WTC11 (cell line): ENCODE results near the gene NPAS1. TPM values are rescaled to one million over a fixed set of nuclear protein-coding genes. Genes with fewer than 3 reads are reported as not detected.

Source experiments
- ATAC-seq: fragments of 200-7000 bp; cut with Tn5 transposase; 2 replicates; pipeline ENCODE4 v1.10.0; 2021; ENCODE audit warnings: mild to moderate bottlenecking, moderate library complexity
- CTCF ChIA-PET: fragments of 300-600 bp; sonication (Branson Sonifier 250); formaldehyde crosslinking; loops from one replicate; lab custom pipeline; 2021; ENCODE audit warnings: antibody characterized with exemption; lab: Charles Lee
- POLR2A ChIA-PET: fragments of 350-600 bp; sonication (Branson Sonifier 250); formaldehyde crosslinking; loops from one replicate; lab custom pipeline; 2021; ENCODE audit warnings: antibody characterized with exemption; lab: Charles Lee
- DNase-seq: peaks from one replicate; pipeline ENCODE4 v3.0.0; 2021; ENCODE audit warnings: low spot score
- H3K27ac Mint-ChIP-seq: 2 replicates; pipeline ENCODE4 v1.8.0; 2021; ENCODE audit warnings: mixed read lengths
- H3K27me3 Mint-ChIP-seq: 2 replicates; pipeline ENCODE4 v1.8.0; 2021; ENCODE audit warnings: low read depth, mild to moderate bottlenecking, moderate library complexity, mixed read lengths
- H3K36me3 Mint-ChIP-seq: 2 replicates; pipeline ENCODE4 v1.8.0; 2021; ENCODE audit warnings: mixed read lengths
- H3K4me1 Mint-ChIP-seq: 2 replicates; pipeline ENCODE4 v1.8.0; 2022; ENCODE audit warnings: mixed read lengths
- H3K4me3 Mint-ChIP-seq: 2 replicates; pipeline ENCODE4 v1.8.0; 2021; ENCODE audit warnings: mild to moderate bottlenecking, moderate library complexity, mixed read lengths
- H3K9me3 Mint-ChIP-seq: 2 replicates; pipeline ENCODE4 v1.8.0; 2021; ENCODE audit warnings: mixed read lengths
- CREB1 ChIP-seq: sonication (generic); formaldehyde crosslinking; IDR thresholded peaks from 2 replicates; pipeline ENCODE4 v1.8.0; 2023; ENCODE audit warnings: mild to moderate bottlenecking, missing genetic modification reagents
- FOXJ3 ChIP-seq: sonication (generic); formaldehyde crosslinking; IDR thresholded peaks from 2 replicates; pipeline ENCODE4 v1.9.0; 2021; ENCODE audit warnings: missing genetic modification reagents, mild to moderate bottlenecking, borderline replicate concordance
- GRHL2 ChIP-seq: fragments of 250-450 bp; sonication (Bioruptor Pico); IDR thresholded peaks from 2 replicates; pipeline ENCODE4 v1.8.0; 2022; ENCODE audit warnings: mild to moderate bottlenecking, moderate library complexity; ENCODE audit not compliant: insufficient replicate concordance, severe bottlenecking
- GTF2I ChIP-seq: fragments of 250-450 bp; sonication (Bioruptor Pico); conservative IDR thresholded peaks from 2 replicates; pipeline ENCODE4 v1.4.0; 2021; ENCODE audit warnings: mild to moderate bottlenecking
- JUN ChIP-seq: sonication (generic); formaldehyde crosslinking; IDR thresholded peaks from 2 replicates; pipeline ENCODE4 v1.8.0; 2023; ENCODE audit warnings: mild to moderate bottlenecking, missing genetic modification reagents
- NFE2L1 ChIP-seq: sonication (generic); formaldehyde crosslinking; IDR thresholded peaks from 2 replicates; pipeline ENCODE4 v1.8.1; 2023; ENCODE audit warnings: missing genetic modification reagents
- OVOL2 ChIP-seq: fragments of 250-450 bp; sonication (Bioruptor Pico); IDR thresholded peaks from 2 replicates; pipeline ENCODE4 v1.9.0; 2021; ENCODE audit warnings: mild to moderate bottlenecking, borderline replicate concordance
- PRRX2 ChIP-seq: fragments of 250-450 bp; sonication (Bioruptor Pico); IDR thresholded peaks from 2 replicates; pipeline ENCODE4 v1.8.0; 2021; ENCODE audit warnings: mild to moderate bottlenecking
- ZNF121 ChIP-seq: sonication (generic); formaldehyde crosslinking; IDR thresholded peaks from 2 replicates; pipeline ENCODE4 v1.8.0; 2023; ENCODE audit warnings: missing genetic modification reagents
- ZNF219 ChIP-seq: sonication (generic); formaldehyde crosslinking; IDR thresholded peaks from 2 replicates; pipeline ENCODE4 v1.8.0; 2023; ENCODE audit warnings: missing genetic modification reagents, mild to moderate bottlenecking, borderline replicate concordance
- ZNF396 ChIP-seq: fragments of 250-450 bp; sonication (Bioruptor Pico); IDR thresholded peaks from 2 replicates; pipeline ENCODE4 v1.8.0; 2021; ENCODE audit warnings: mild to moderate bottlenecking, moderate library complexity, borderline replicate concordance
- ZNF423 ChIP-seq: fragments of 250-450 bp; sonication (Bioruptor Pico); IDR thresholded peaks from 2 replicates; pipeline ENCODE4 v2.1.2; 2022; ENCODE audit warnings: mild to moderate bottlenecking, moderate library complexity
- total RNA-seq: library from RNA; stranded (reverse); gene quantifications from 3 replicates; pipeline ENCODE4 v1.2.3, GENCODE V29; 2021
- TF ChIP-seq, protein P1 (sequence below): sonication (generic); formaldehyde crosslinking; IDR thresholded peaks from 2 replicates; pipeline ENCODE4 v1.8.1; 2023; ENCODE audit warnings: mild to moderate bottlenecking, missing genetic modification reagents, borderline replicate concordance
- TF ChIP-seq, protein P2 (sequence below): sonication (generic); formaldehyde crosslinking; conservative IDR thresholded peaks from 2 replicates; pipeline ENCODE4 v1.8.1; 2023; ENCODE audit warnings: mild to moderate bottlenecking, low read depth, missing genetic modification reagents, moderate library complexity
- TF ChIP-seq, protein P3 (sequence below): sonication (generic); formaldehyde crosslinking; IDR thresholded peaks from 2 replicates; pipeline ENCODE4 v1.8.1; 2023; ENCODE audit warnings: mild to moderate bottlenecking, missing genetic modification reagents
- TF ChIP-seq, protein P4 (sequence below): sonication (generic); formaldehyde crosslinking; IDR thresholded peaks from 2 replicates; pipeline ENCODE4 v1.8.1; 2022; ENCODE audit warnings: missing genetic modification reagents, borderline replicate concordance

Gene NPAS1
- total RNA-seq, 1 experiment from 2014 or later, result 6.8 TPM

DNA sequence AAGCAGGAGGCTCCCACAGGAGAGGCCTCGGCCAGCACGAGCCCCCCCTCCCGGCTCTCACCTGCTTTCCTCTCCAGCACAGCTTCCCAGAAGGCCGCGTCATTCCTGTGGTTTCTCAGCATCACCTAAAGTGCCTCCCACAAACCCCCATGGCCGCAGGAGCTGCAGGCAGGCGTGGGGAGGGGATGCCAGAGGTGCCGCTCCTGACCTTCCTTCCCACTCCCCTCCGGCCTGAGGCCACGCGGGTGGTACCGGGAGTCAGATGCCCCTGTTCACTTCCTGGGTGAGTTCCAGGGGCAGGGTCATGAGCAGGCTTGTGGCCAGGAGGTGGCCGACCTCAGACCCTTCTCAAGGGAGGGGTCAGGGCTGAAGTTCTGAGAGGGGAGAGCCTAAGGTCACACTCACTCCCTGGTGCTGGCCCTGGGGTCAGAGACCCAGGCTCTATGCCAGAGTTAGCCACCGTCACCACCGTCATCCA is 14.4 kb upstream of the NPAS1 start:
- CTCF ChIA-PET, result interaction anchor here (5.7 kb wide), 1 partner anchor 14 kb away, joined by 35 read pairs; no protein-coding TSS in a partner anchor
- TF ChIP-seq ZNF396 (CRISPR knock-in tag) (no peak), ZNF423 (CRISPR knock-in tag) (no peak), PRRX2 (CRISPR knock-in tag) (no peak), NFE2L1 (CRISPR knock-in tag) (no peak), OVOL2 (CRISPR knock-in tag) (no peak), ZNF121 (CRISPR knock-in tag) (no peak), FOXJ3 (CRISPR knock-in tag) (no peak), ZNF219 (CRISPR knock-in tag) (no peak), GRHL2 (CRISPR knock-in tag) (no peak), JUN (CRISPR knock-in tag) (no peak)
- TF ChIP-seq, protein P1, sequence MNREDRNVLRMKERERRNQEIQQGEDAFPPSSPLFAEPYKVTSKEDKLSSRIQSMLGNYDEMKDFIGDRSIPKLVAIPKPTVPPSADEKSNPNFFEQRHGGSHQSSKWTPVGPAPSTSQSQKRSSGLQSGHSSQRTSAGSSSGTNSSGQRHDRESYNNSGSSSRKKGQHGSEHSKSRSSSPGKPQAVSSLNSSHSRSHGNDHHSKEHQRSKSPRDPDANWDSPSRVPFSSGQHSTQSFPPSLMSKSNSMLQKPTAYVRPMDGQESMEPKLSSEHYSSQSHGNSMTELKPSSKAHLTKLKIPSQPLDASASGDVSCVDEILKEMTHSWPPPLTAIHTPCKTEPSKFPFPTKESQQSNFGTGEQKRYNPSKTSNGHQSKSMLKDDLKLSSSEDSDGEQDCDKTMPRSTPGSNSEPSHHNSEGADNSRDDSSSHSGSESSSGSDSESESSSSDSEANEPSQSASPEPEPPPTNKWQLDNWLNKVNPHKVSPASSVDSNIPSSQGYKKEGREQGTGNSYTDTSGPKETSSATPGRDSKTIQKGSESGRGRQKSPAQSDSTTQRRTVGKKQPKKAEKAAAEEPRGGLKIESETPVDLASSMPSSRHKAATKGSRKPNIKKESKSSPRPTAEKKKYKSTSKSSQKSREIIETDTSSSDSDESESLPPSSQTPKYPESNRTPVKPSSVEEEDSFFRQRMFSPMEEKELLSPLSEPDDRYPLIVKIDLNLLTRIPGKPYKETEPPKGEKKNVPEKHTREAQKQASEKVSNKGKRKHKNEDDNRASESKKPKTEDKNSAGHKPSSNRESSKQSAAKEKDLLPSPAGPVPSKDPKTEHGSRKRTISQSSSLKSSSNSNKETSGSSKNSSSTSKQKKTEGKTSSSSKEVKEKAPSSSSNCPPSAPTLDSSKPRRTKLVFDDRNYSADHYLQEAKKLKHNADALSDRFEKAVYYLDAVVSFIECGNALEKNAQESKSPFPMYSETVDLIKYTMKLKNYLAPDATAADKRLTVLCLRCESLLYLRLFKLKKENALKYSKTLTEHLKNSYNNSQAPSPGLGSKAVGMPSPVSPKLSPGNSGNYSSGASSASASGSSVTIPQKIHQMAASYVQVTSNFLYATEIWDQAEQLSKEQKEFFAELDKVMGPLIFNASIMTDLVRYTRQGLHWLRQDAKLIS (CRISPR knock-in tag), result no peak
- TF ChIP-seq, protein P2, sequence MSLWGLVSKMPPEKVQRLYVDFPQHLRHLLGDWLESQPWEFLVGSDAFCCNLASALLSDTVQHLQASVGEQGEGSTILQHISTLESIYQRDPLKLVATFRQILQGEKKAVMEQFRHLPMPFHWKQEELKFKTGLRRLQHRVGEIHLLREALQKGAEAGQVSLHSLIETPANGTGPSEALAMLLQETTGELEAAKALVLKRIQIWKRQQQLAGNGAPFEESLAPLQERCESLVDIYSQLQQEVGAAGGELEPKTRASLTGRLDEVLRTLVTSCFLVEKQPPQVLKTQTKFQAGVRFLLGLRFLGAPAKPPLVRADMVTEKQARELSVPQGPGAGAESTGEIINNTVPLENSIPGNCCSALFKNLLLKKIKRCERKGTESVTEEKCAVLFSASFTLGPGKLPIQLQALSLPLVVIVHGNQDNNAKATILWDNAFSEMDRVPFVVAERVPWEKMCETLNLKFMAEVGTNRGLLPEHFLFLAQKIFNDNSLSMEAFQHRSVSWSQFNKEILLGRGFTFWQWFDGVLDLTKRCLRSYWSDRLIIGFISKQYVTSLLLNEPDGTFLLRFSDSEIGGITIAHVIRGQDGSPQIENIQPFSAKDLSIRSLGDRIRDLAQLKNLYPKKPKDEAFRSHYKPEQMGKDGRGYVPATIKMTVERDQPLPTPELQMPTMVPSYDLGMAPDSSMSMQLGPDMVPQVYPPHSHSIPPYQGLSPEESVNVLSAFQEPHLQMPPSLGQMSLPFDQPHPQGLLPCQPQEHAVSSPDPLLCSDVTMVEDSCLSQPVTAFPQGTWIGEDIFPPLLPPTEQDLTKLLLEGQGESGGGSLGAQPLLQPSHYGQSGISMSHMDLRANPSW (CRISPR knock-in tag), result no peak
- TF ChIP-seq, protein P3, sequence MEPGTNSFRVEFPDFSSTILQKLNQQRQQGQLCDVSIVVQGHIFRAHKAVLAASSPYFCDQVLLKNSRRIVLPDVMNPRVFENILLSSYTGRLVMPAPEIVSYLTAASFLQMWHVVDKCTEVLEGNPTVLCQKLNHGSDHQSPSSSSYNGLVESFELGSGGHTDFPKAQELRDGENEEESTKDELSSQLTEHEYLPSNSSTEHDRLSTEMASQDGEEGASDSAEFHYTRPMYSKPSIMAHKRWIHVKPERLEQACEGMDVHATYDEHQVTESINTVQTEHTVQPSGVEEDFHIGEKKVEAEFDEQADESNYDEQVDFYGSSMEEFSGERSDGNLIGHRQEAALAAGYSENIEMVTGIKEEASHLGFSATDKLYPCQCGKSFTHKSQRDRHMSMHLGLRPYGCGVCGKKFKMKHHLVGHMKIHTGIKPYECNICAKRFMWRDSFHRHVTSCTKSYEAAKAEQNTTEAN, result no peak
- no peak overlapping the region for H3K27ac Mint-ChIP-seq
- POLR2A ChIA-PET, result no interaction called here
- ATAC-seq (no peak; the same call in 1 of the 2 replicates), DNase-seq (no peak)
- H3K4me1 Mint-ChIP-seq, result peaks cover 21% of the 10 kb centered on the region
- H3K27me3 Mint-ChIP-seq, result peaks cover 7% of the 10 kb centered on the region
- peaks cover 15% of the 10 kb centered on the region for H3K36me3 Mint-ChIP-seq
- no peak overlapping the region for H3K4me3 Mint-ChIP-seq
- H3K9me3 Mint-ChIP-seq, result peaks cover 15% of the 10 kb centered on the region

DNA sequence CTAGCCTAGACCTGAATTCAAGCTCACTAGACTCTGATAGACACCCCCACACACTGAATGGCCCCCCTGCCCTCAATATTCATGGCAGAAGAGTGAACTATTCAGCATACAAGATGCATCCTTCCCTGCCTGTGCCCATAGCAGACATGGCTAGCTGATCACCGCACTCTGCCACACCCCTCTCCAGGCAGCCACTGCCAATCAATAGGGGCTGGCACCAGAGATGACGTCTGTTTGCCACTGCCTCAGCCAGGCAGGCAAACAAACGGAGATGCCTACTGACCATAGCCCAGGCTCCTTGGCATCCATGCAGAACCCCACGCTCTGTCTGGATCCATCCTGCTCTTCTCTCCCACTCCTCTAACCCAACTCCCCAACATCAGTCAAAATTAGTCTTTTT is 13.8 kb upstream of the NPAS1 start:
- no peak overlapping the region for H3K4me3 Mint-ChIP-seq
- peaks cover 9% of the 10 kb centered on the region for H3K27me3 Mint-ChIP-seq
- ATAC-seq, result peak; percentile 40; the same call in 1 of the 2 replicates
- peak overlapping the region; percentile 7 for H3K27ac Mint-ChIP-seq
- TF ChIP-seq, protein P4, sequence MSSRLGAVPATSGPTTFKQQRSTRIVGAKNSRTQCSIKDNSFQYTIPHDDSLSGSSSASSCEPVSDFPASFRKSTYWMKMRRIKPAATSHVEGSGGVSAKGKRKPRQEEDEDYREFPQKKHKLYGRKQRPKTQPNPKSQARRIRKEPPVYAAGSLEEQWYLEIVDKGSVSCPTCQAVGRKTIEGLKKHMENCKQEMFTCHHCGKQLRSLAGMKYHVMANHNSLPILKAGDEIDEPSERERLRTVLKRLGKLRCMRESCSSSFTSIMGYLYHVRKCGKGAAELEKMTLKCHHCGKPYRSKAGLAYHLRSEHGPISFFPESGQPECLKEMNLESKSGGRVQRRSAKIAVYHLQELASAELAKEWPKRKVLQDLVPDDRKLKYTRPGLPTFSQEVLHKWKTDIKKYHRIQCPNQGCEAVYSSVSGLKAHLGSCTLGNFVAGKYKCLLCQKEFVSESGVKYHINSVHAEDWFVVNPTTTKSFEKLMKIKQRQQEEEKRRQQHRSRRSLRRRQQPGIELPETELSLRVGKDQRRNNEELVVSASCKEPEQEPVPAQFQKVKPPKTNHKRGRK (CRISPR knock-in tag), result no peak
- TF ChIP-seq ZNF396 (CRISPR knock-in tag), result no peak
- TF ChIP-seq CREB1 (CRISPR knock-in tag), result no peak
- peak; percentile 52; the same call in 1 of the 2 replicates for TF ChIP-seq GTF2I (CRISPR knock-in tag)
- TF ChIP-seq, all 79 proteins: peak for 1
- peaks cover 8% of the 10 kb centered on the region for H3K36me3 Mint-ChIP-seq
- peaks cover 15% of the 10 kb centered on the region for H3K9me3 Mint-ChIP-seq
- H3K4me1 Mint-ChIP-seq, result peaks cover 21% of the 10 kb centered on the region
- ChIA-PET CTCF (interaction anchor here (1.6 to 5.7 kb wide), 2 partner anchors 14 to 149 kb away, joined by 5 to 35 read pairs; no protein-coding TSS in a partner anchor), POLR2A (interaction anchor here (0.6 kb wide), 1 partner anchor 211 kb away, joined by 6 read pairs; no protein-coding TSS in a partner anchor)
- no peak for DNase-seq
